Measurements from ENCODE around the gene SEMA3G. TPM values are rescaled to one million over a fixed set of nuclear protein-coding genes. Genes with fewer than 3 reads are reported as not detected.

Gene SEMA3G
- total RNA-seq, 2 experiments from 2014 or later = 0.34 to 0.69 TPM

GRCh38 chr3:52401021-52401420 is 43.9 kb downstream of the SEMA3G start:
- CTCF ChIA-PET = no interaction called here
- no peaks in the 10 kb centered on the region for H3K27me3 ChIP-seq (ENCODE audit: control insufficient read depth in 1 of 2, insufficient read depth in 2 of 2, low read length in 2 of 2)

GRCh38 chr3:52400275-52400793 is 44.6 kb downstream of the SEMA3G start:
- CTCF ChIA-PET = no interaction called here
- no peak overlapping the region for H3K27ac ChIP-seq (ENCODE audit: low read depth in 1 of 2, low read length in 2 of 2)
- no peaks in the 10 kb centered on the region for H3K9me3 ChIP-seq (ENCODE audit: control insufficient read depth in 1 of 2, insufficient read depth in 1 of 2, low read length in 2 of 2)
- no peak overlapping the region for H3K4me3 Mint-ChIP-seq
- H3K27ac Mint-ChIP-seq = peak overlapping the region; percentile 42
- no peaks in the 10 kb centered on the region for H3K27me3 ChIP-seq (ENCODE audit: control insufficient read depth in 1 of 2, insufficient read depth in 2 of 2, low read length in 2 of 2)
- no peaks in the 10 kb centered on the region for H3K4me1 Mint-ChIP-seq (ENCODE audit: low read depth)
- no peaks in the 10 kb centered on the region for H3K4me1 ChIP-seq (ENCODE audit: insufficient read depth, low read length)
- H3K9me3 Mint-ChIP-seq = no peaks in the 10 kb centered on the region
- intact Hi-C loops (cut with DNase I, micrococcal nuclease) = no loop called here
- H3K36me3 Mint-ChIP-seq (ENCODE audit: low read depth) = peaks cover 84% of the 10 kb centered on the region
- DNase-seq = no peak
- ATAC-seq (ENCODE audit: poor library complexity) = peak; percentile 12
- no peak for TF ChIP-seq CTCF (IDR thresholded peaks at IDR 0.05)
- POLR2A ChIA-PET = no interaction called here
- H3K4me3 ChIP-seq (ENCODE audit: low read length) = no peak overlapping the region
- peaks cover 63% of the 10 kb centered on the region for H3K36me3 ChIP-seq (ENCODE audit: insufficient read depth, low read length)
- no peaks in the 10 kb centered on the region for H3K27me3 Mint-ChIP-seq

More at GRCh38 chr3:52401021-52401420, 43.9 kb downstream of the SEMA3G start:
- ATAC-seq (ENCODE audit: poor library complexity) (no peak), DNase-seq (no peak)
- intact Hi-C loops (cut with DNase I, micrococcal nuclease) = no loop called here
- POLR2A ChIA-PET = no interaction called here
- peaks cover 70% of the 10 kb centered on the region for H3K36me3 ChIP-seq (ENCODE audit: insufficient read depth, low read length)
- no peak overlapping the region for H3K27ac ChIP-seq (ENCODE audit: low read depth in 1 of 2, low read length in 2 of 2)
- H3K9me3 Mint-ChIP-seq = no peaks in the 10 kb centered on the region
- no peaks in the 10 kb centered on the region for H3K4me1 ChIP-seq (ENCODE audit: insufficient read depth, low read length)
- no peaks in the 10 kb centered on the region for H3K4me1 Mint-ChIP-seq (ENCODE audit: low read depth)
- no peak overlapping the region for H3K27ac Mint-ChIP-seq
- no peak overlapping the region for H3K4me3 ChIP-seq (ENCODE audit: low read length)
- H3K36me3 Mint-ChIP-seq (ENCODE audit: low read depth) = peaks cover 87% of the 10 kb centered on the region
- TF ChIP-seq CTCF (IDR thresholded peaks at IDR 0.05) = no peak
- no peaks in the 10 kb centered on the region for H3K27me3 Mint-ChIP-seq
- no peaks in the 10 kb centered on the region for H3K9me3 ChIP-seq (ENCODE audit: control insufficient read depth in 1 of 2, insufficient read depth in 1 of 2, low read length in 2 of 2)
- no peak overlapping the region for H3K4me3 Mint-ChIP-seq

- peaks cover 57% of the 10 kb centered on the region for H3K36me3 ChIP-seq (ENCODE audit: insufficient read depth, low read length)
- Mint-ChIP-seq H3K4me3 (no peak overlapping the region), H3K9me3 (no peaks in the 10 kb centered on the region), H3K27ac (no peak overlapping the region), H3K27me3 (no peaks in the 10 kb centered on the region), H3K36me3 (ENCODE audit: low read depth) (peaks cover 80% of the 10 kb centered on the region), H3K4me1 (ENCODE audit: low read depth) (no peaks in the 10 kb centered on the region)
- DNase-seq = no peak
- ChIA-PET POLR2A (no interaction called here), CTCF (no interaction called here)
- no peak for TF ChIP-seq CTCF (IDR thresholded peaks at IDR 0.05)
- no peak overlapping the region for H3K4me3 ChIP-seq (ENCODE audit: low read length)
- H3K4me1 ChIP-seq (ENCODE audit: insufficient read depth, low read length) = no peaks in the 10 kb centered on the region
- no peak for ATAC-seq (ENCODE audit: poor library complexity)
- H3K9me3 ChIP-seq (ENCODE audit: control insufficient read depth in 1 of 2, insufficient read depth in 1 of 2, low read length in 2 of 2) = no peaks in the 10 kb centered on the region
- no peak overlapping the region for H3K27ac ChIP-seq (ENCODE audit: low read depth in 1 of 2, low read length in 2 of 2)
- no peaks in the 10 kb centered on the region for H3K27me3 ChIP-seq (ENCODE audit: control insufficient read depth in 1 of 2, insufficient read depth in 2 of 2, low read length in 2 of 2)
- intact Hi-C loops (cut with DNase I, micrococcal nuclease) = no loop called here
Measured at GRCh38 chr3:52399593-52399992, 45.3 kb downstream of the SEMA3G start.

Data from CD4-positive, alpha-beta T cell (primary cell).